CD14-positive monocyte (primary cell): Measurements from ENCODE around the gene NFE2L1. TPM values are rescaled to one million over a fixed set of nuclear protein-coding genes. Genes with fewer than 3 reads are reported as not detected.

Experiments used
- DNase-seq, 3 donors: peaks; one replicate each; pipeline ENCODE4 v3.0.0-alpha.2; 2011 to 2022
- H2AFZ ChIP-seq: 2 replicates; pipeline ENCODE4 v1.6.0; 2012; ENCODE audit warnings: mild to moderate bottlenecking, low read depth, low read length, inconsistent platforms; ENCODE audit not compliant: insufficient read depth, poor library complexity, severe bottlenecking
- H3K27ac ChIP-seq, 2 donors: 1 replicate in 1 of 2; 2 replicates in 1 of 2; pipeline ENCODE4 v1.5.1; 2012 to 2013; ENCODE audit warnings: low read length in 2 of 2, control low read depth in 1 of 2, inconsistent platforms in 1 of 2, low read depth in 1 of 2, mild to moderate bottlenecking in 1 of 2
- H3K27me3 ChIP-seq, 2 donors: one replicate each; pipeline versions ENCODE4 v1.6.0 to v1.6.1; 2011 to 2013; ENCODE audit warnings: low read length in 2 of 2; ENCODE audit not compliant: control insufficient read depth in 2 of 2, insufficient read depth in 2 of 2
- H3K36me3 ChIP-seq, 2 donors: replicated peaks in 1 of 2; 1 replicate in 1 of 2; 2 replicates in 1 of 2; pipeline versions ENCODE4 v1.5.1 to v1.6.1; 2012 to 2013; ENCODE audit warnings: low read length in 2 of 2, control low read depth in 1 of 2, inconsistent platforms in 1 of 2, mild to moderate bottlenecking in 1 of 2; ENCODE audit not compliant: insufficient read depth in 2 of 2, control insufficient read depth in 1 of 2
- H3K4me1 ChIP-seq, 2 donors: 1 replicate in 1 of 2; 2 replicates in 1 of 2; pipeline versions ENCODE4 v1.5.1 to v1.6.1; 2012 to 2013; ENCODE audit warnings: low read length in 2 of 2, control low read depth in 1 of 2, inconsistent platforms in 1 of 2, mild to moderate bottlenecking in 1 of 2, moderate library complexity in 1 of 2; ENCODE audit not compliant: insufficient read depth in 2 of 2, control insufficient read depth in 1 of 2
- H3K4me2 ChIP-seq: replicated peaks from 2 replicates; pipeline ENCODE3; 2012; ENCODE audit warnings: low read length, moderate library complexity, mild to moderate bottlenecking; ENCODE audit not compliant: poor library complexity, severe bottlenecking; ENCODE audit errors: extremely low read depth
- H3K4me3 ChIP-seq, 3 experiments: fragments of 200-600 bp in 1 of 3; sonication (generic) in 1 of 3; replicated peaks in 1 of 3; 1 replicate in 2 of 3; 2 replicates in 1 of 3; pipeline ENCODE4 v1.5.1; 2011 to 2013; ENCODE audit warnings: low read length in 3 of 3, mild to moderate bottlenecking in 3 of 3, control low read depth in 2 of 3, low read depth in 2 of 3, inconsistent platforms in 1 of 3, moderate library complexity in 1 of 3
- H3K79me2 ChIP-seq: 2 replicates; pipeline ENCODE4 v1.6.0; 2012; ENCODE audit warnings: mild to moderate bottlenecking, control low read depth, inconsistent platforms, low read length, moderate library complexity; ENCODE audit not compliant: insufficient read depth
- H3K9ac ChIP-seq: 2 replicates; pipeline ENCODE4 v1.6.0; 2017; ENCODE audit warnings: low read length, mild to moderate bottlenecking; ENCODE audit not compliant: insufficient read depth, poor library complexity, severe bottlenecking
- H3K9me3 ChIP-seq, 2 donors: replicated peaks in 1 of 2; 1 replicate in 1 of 2; 2 replicates in 1 of 2; pipeline versions ENCODE4 v1.5.1 to v1.6.1; 2012 to 2013; ENCODE audit warnings: low read length in 2 of 2, control low read depth in 1 of 2; ENCODE audit not compliant: control insufficient read depth in 1 of 2, insufficient read depth in 1 of 2
- H4K20me1 ChIP-seq: 2 replicates; pipeline ENCODE4 v1.6.0; 2012; ENCODE audit warnings: mild to moderate bottlenecking, low read length, control low read depth, moderate library complexity; ENCODE audit not compliant: insufficient read depth
- H3K27ac Mint-ChIP-seq, 7 donors: one replicate each; pipeline ENCODE4 v1.8.0; 2020; ENCODE audit warnings: mild to moderate bottlenecking in 7 of 7, mixed read lengths in 7 of 7, moderate library complexity in 6 of 7, inconsistent platforms in 2 of 7
- H3K27me3 Mint-ChIP-seq, 3 donors: one replicate each; pipeline ENCODE4 v1.8.0; 2021 to 2022; ENCODE audit warnings: low read depth in 3 of 3, mild to moderate bottlenecking in 3 of 3, mixed read lengths in 3 of 3, moderate library complexity in 3 of 3, inconsistent platforms in 1 of 3
- H3K36me3 Mint-ChIP-seq, 2 donors: one replicate each; pipeline ENCODE4 v1.8.0; 2020; ENCODE audit warnings: mixed read lengths in 2 of 2, inconsistent platforms in 1 of 2, mild to moderate bottlenecking in 1 of 2
- H3K4me1 Mint-ChIP-seq: one replicate; pipeline ENCODE4 v1.8.0; 2020; ENCODE audit warnings: mild to moderate bottlenecking, mixed read lengths
- H3K4me3 Mint-ChIP-seq, 2 donors: one replicate each; pipeline ENCODE4 v1.8.0; 2020; ENCODE audit warnings: mild to moderate bottlenecking in 2 of 2, mixed read lengths in 2 of 2, moderate library complexity in 1 of 2
- H3K9me3 Mint-ChIP-seq, 7 donors: one replicate each; pipeline ENCODE4 v1.8.0; 2020 to 2022; ENCODE audit warnings: mixed read lengths in 7 of 7, mild to moderate bottlenecking in 6 of 7, moderate library complexity in 6 of 7, inconsistent platforms in 2 of 7
- WGBS: methylation state at CpG from one replicate; pipeline ENCODE4 v1.1.5; 2013; ENCODE audit warnings: missing lambda C conversion rate; ENCODE audit not compliant: insufficient coverage; 5-methylcytosine and 5-hydroxymethylcytosine counted together
- intact Hi-C, 2 donors: fragments of 100-400 bp; cut with micrococcal nuclease; formaldehyde crosslinking; loops; one replicate each; pipeline versions ENCODE4 v1.15.0 to v1.15.1; 2023
- polyA plus RNA-seq, 3 donors: library from polyadenylated mRNA; depleted of rRNA in 1 of 3; unstranded in 2 of 3; stranded (reverse) in 1 of 3; fragments of 300-500 nt in 2 of 3; fragments of >200 nt in 1 of 3; fragmentation: Illumina TruSeq in 2 of 3; gene quantifications; 1 replicate in 2 of 3; 2 replicates in 1 of 3; pipeline ENCODE4 v1.2.3, GENCODE V29; 2012 to 2021
- TF ChIP-seq, protein P1 (sequence below): fragments of 200-600 bp; IDR thresholded peaks from one replicate; pipeline ENCODE4 v1.8.0; 2022; ENCODE audit warnings: antibody characterized with exemption, mild to moderate bottlenecking

The NFE2L1 gene
- polyA plus RNA-seq, 3 donors = 2.8 to 27.0 (median 7.1) TPM

- Histone ChIP-seq H2AFZ (no peak overlapping the region), H3K79me2 (peaks cover 12% of the 10 kb centered on the region), H3K36me3 (no peaks in the 10 kb centered on the region), H3K4me2 (no peak overlapping the region), H3K9me3 (no peaks in the 10 kb centered on the region), H3K9ac (no peak overlapping the region), H3K27me3 (peaks cover 11 to 14% of the 10 kb centered on the region in 2 donors), H3K4me1 (peaks cover 13 to 15% of the 10 kb centered on the region in 2 donors), H3K4me3 (no peak overlapping the region), H4K20me1 (no peaks in the 10 kb centered on the region), H3K27ac (no peak overlapping the region)
- Mint-ChIP-seq H3K36me3 (no peaks in the 10 kb centered on the region), H3K27me3 (peaks cover 20 to 37% (median 33%) of the 10 kb centered on the region in 3 donors), H3K27ac (no peak overlapping the region), H3K4me3 (no peak overlapping the region), H3K4me1 (peaks cover 19% of the 10 kb centered on the region), H3K9me3 (peaks cover 0 to 2% (median 0%) of the 10 kb centered on the region in 7 donors)
- no peak for DNase-seq
- intact Hi-C loops = no loop called here
- TF ChIP-seq, protein P1, sequence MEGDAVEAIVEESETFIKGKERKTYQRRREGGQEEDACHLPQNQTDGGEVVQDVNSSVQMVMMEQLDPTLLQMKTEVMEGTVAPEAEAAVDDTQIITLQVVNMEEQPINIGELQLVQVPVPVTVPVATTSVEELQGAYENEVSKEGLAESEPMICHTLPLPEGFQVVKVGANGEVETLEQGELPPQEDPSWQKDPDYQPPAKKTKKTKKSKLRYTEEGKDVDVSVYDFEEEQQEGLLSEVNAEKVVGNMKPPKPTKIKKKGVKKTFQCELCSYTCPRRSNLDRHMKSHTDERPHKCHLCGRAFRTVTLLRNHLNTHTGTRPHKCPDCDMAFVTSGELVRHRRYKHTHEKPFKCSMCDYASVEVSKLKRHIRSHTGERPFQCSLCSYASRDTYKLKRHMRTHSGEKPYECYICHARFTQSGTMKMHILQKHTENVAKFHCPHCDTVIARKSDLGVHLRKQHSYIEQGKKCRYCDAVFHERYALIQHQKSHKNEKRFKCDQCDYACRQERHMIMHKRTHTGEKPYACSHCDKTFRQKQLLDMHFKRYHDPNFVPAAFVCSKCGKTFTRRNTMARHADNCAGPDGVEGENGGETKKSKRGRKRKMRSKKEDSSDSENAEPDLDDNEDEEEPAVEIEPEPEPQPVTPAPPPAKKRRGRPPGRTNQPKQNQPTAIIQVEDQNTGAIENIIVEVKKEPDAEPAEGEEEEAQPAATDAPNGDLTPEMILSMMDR = no peak
- whole genome bisulfite sequencing = 80% methylated on average over 1 of the region's 2 CpGs
These were observed 5.0 kb upstream of the NFE2L1 start for GRCh38 chr17:48043176-48043575.

GRCh38 chr17:48044851-48045250 lies 3.3 kb upstream of the NFE2L1 start:
- Histone ChIP-seq H3K27me3 (no peaks in the 10 kb centered on the region), H3K9ac (no peak overlapping the region), H3K4me2 (no peak overlapping the region), H4K20me1 (peaks cover 5% of the 10 kb centered on the region), H2AFZ (no peak overlapping the region), H3K4me3 (no peak overlapping the region), H3K4me1 (peaks cover 21 to 27% of the 10 kb centered on the region in 2 donors), H3K9me3 (no peaks in the 10 kb centered on the region), H3K27ac (no peak overlapping the region), H3K79me2 (peaks cover 27% of the 10 kb centered on the region), H3K36me3 (no peaks in the 10 kb centered on the region)
- WGBS = 90% methylated on average over 1 of the region's 4 CpGs
- Mint-ChIP-seq H3K9me3 (peaks cover 0 to 2% (median 0%) of the 10 kb centered on the region in 7 donors), H3K27me3 (peaks cover 5 to 20% (median 18%) of the 10 kb centered on the region in 3 donors), H3K4me3 (no peak overlapping the region), H3K4me1 (peaks cover 31% of the 10 kb centered on the region), H3K36me3 (no peaks in the 10 kb centered on the region), H3K27ac (peak overlapping the region in 1 of 7 donors; percentile 13)
- intact Hi-C loops = loop anchor here in 1 of 2 donors (5.0 kb wide), 1 partner anchor 57 kb away; the partner anchor contains the start of gene CBX1
- TF ChIP-seq, protein P1 = no peak
- DNase-seq = no peak
